Testis (tissue), 2 donors: ENCODE data around the gene U2SURP.
"Not testable (repeated sequence)": the region's sequence is repeated elsewhere in the genome, so short reads cannot be mapped to it uniquely, and the experiment has no call there.

Source experiments
- POLR2A ChIP-seq: fragments of 450-650 bp; IDR thresholded peaks from one replicate; pipeline ENCODE4 v1.6.1; 2017; ENCODE audit warnings: antibody characterized with exemption, mild to moderate bottlenecking, moderate library complexity
- TF ChIP-seq, protein P1 (sequence below), 3 experiments: fragments of 450-650 bp in 2 of 3; fragments of 200-600 bp in 1 of 3; sonication (generic) in 1 of 3; IDR thresholded peaks; one replicate each; pipeline ENCODE4 v1.5.1; 2016 to 2019; ENCODE audit warnings: antibody characterized with exemption in 3 of 3, mild to moderate bottlenecking in 2 of 3, moderate library complexity in 1 of 3

DNA sequence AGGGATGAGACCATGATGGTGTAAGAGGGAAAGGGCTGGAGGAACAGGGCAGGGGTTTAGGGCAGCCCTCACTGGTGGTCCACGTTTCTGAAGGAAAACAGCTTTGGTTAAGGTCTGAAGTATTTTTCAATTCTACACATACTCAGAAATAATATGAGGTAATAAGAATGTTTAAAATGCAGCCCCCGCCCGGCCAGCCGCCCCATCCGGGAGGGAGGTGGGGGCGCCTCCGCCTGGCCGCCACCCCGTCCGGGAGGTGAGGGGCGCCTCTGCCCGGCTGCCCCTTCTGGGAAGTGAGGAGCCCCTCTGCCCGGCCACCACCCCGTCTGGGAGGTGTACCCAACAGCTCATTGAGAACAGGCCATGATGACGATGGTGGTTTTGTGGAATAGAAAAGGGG, 72.2 kb downstream of the U2SURP start:
- TF ChIP-seq, protein P1, sequence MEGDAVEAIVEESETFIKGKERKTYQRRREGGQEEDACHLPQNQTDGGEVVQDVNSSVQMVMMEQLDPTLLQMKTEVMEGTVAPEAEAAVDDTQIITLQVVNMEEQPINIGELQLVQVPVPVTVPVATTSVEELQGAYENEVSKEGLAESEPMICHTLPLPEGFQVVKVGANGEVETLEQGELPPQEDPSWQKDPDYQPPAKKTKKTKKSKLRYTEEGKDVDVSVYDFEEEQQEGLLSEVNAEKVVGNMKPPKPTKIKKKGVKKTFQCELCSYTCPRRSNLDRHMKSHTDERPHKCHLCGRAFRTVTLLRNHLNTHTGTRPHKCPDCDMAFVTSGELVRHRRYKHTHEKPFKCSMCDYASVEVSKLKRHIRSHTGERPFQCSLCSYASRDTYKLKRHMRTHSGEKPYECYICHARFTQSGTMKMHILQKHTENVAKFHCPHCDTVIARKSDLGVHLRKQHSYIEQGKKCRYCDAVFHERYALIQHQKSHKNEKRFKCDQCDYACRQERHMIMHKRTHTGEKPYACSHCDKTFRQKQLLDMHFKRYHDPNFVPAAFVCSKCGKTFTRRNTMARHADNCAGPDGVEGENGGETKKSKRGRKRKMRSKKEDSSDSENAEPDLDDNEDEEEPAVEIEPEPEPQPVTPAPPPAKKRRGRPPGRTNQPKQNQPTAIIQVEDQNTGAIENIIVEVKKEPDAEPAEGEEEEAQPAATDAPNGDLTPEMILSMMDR (IDR thresholded peaks at IDR 0.05), result not testable (repeated sequence)
- TF ChIP-seq POLR2A, result not testable (repeated sequence)
